Erythroblast (primary cell): Measurements from ENCODE around the gene B4GALT6.

Experiments
- DNase-seq, 2 experiments: peaks; one replicate each; lab custom pipeline; 2025; lab: John Stamatoyannopoulos, UW
- GATA1 ChIP-seq: IDR thresholded peaks from 2 replicates; pipeline ENCODE4 v1.6.1; 2011; ENCODE audit warnings: low read depth, mild to moderate bottlenecking, control low read depth, low read length, moderate library complexity
- POLR2A ChIP-seq: IDR thresholded peaks from 2 replicates; pipeline ENCODE4 v1.6.1; 2011; ENCODE audit warnings: mild to moderate bottlenecking, low read length

The B4GALT6 gene

DNA sequence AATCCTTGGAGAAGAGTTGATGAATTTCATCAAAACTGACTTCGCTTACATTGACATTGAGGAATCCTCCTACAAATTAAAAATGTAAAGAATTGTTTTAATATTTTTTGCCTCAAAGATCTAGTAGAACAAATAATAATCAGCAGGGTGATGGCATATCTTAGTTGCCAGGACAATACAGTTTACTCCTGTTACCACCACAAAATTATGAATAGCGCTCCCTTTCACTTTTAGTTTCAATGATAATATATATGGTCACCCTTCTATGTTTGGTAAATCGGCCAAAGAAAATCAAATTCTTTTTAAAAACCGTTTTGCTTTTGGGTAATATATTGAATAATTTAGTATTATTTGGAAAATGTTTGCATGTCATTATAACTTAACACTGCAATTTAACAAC lies 39.0 kb downstream of the B4GALT6 start:
- DNase-seq: no peak
- TF ChIP-seq POLR2A (no peak), GATA1 (no peak)

DNA sequence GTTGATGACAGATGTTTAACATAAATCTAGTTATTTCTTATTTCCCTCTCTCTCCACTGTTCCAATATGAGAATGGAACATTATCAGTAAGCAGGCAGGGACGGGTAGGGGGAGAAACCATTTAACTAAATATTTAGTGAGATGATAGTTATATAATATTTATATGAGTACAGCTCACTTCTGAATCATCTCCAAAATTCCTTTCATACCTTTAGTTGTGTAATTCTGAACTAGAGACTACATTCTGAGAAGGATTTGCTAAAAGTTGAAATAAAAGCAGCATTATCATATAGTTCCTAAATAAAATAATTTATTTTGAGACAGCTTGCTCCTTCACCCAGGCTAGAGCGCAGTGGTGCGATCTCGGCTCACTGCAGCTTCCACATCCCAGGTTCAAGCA lies 41.4 kb downstream of the B4GALT6 start:
- TF ChIP-seq POLR2A (no peak), GATA1 (no peak)
- DNase-seq: no peak

DNA sequence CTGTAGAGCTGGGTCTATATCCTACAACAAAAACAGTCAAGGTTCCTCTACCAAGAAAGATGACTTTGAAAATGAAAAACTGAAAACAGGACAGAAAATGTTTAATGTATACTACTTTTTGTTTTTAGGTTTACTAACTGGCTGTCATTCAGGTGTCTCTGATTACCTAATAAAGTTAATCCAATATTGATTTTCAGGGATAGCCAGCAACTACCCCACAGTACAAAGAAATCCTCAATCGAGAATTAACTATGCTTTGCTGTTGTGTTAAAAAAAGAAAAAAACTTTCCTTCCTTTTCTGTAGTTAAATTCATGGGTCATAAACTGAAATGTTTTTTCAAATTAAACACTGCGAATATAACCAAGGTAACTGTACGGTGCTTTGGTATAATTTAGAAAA lies 46.9 kb downstream of the B4GALT6 start:
- TF ChIP-seq GATA1 (no peak), POLR2A (no peak)
- DNase-seq: no peak

DNA sequence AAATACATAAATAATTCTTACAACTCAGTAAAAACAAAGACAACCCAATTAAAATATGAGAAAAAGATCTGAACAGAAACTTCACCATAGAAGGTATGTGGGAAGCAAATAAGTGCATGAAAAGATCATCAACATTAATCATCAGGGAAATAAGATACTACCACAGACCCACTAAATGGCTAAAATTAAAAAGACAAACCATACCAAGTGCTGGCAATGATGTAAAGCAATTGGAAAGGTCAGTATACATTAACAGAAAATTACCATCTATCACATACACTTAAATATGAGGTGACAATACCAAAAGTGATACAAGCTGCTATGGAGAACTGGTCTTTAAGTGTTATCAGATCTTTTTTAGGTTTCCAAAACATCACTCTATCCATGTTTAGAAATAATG lies 48.0 kb downstream of the B4GALT6 start:
- TF ChIP-seq GATA1 (no peak), POLR2A (no peak)
- DNase-seq: no peak

DNA sequence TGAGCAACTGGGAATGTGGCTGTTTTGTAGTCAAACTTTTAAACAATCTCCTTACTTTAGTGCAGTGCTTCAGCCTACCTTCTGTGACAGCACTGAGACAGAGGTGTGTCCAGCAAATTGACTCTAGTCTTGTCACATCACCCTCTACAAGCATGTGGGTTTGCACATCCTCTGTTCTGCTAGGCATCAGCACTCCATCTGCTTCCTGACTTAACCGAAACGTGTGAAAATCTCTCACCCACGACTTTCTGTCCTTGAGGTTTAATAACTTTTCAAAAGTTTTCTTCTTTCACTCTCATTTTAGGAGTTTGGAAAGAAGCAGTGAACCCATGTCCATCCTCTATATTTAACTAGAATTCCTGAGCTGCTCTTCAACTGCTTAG lies 50.1 kb downstream of the B4GALT6 start:
- no peak for DNase-seq
- TF ChIP-seq GATA1: no peak
- no peak for TF ChIP-seq POLR2A

DNA sequence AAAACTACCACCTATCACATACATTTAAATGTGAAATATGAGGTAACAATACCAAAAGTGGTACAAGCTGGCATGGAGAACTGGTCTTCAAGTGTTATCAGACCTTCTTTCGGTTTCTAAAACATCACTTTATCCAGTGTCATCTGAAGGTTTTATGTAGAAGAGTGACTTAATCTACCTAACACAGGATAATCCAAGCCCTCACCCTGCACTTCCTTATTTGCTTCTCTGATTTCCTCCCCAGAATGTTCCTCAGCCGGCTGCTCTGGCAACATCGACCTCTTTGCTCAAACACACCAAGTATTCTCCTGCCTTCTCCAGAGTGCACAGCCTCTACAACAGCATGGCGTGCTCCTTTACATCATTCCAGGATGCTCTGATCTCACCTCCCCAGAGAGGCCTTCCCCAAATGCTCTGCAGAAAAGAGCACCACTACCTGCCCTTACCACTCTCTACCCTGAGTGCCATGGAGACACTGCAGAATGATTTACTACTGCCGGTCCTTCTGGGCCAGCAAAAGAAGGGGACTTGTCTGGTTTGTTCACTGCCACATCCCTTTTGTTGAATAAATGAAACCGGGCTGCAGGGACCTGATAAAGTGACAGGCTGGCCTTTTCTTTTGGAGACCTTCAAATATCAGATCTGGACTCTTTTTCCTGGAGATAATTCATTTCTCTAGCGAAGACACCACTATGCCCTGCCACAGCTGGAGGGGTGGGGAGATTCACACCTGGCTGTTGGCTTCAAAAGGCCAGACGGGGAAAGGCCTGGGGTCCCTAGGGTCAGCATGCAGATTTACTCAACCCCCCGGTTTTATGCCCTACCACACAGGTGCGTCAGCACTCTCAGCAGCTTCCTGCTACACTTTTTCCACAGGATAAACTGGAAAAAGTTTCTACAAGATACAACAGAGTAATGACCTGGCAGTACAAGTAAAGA lies 50.7 kb downstream of the B4GALT6 start:
- no peak for TF ChIP-seq GATA1
- no peak for TF ChIP-seq POLR2A
- no peak for DNase-seq

DNA sequence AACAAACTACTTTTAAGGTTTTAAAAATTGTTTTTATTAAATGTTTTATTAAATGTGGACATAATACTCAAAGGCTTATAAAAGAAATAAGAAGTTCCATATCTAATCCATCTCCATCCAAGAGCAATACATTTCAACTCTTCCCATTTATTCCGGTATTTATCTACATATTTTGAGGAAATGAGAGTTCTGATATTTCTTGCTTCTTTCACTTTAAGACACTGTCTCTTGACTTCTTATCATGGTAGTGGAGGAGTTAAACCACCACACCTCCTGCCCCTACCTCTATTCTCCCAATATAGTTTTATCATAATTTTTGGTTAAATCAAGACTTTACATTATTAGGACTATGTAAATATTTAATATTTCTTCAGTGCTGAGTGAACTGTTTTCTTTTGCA lies 52.0 kb downstream of the B4GALT6 start:
- no peak for TF ChIP-seq POLR2A
- no peak for TF ChIP-seq GATA1
- DNase-seq: no peak

DNA sequence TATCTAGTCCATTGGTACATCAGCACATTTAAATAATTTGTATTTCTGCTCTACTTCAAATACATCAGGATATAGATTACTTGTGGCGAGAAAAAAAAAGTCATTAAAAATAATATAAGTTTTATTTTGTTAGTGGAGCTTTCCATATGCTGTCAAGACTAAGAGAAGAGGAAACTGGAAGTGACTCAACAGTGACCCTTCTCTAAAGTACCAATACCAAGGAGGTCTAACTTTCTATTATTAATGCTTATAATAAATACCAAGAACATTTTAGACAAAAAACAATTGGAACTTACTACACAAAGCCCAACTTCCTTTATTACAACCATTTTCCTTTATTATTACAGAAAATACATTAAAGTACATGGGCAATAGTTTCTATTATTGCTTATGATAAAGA lies 52.9 kb downstream of the B4GALT6 start:
- no peak for DNase-seq
- TF ChIP-seq GATA1 (no peak), POLR2A (no peak)

DNA sequence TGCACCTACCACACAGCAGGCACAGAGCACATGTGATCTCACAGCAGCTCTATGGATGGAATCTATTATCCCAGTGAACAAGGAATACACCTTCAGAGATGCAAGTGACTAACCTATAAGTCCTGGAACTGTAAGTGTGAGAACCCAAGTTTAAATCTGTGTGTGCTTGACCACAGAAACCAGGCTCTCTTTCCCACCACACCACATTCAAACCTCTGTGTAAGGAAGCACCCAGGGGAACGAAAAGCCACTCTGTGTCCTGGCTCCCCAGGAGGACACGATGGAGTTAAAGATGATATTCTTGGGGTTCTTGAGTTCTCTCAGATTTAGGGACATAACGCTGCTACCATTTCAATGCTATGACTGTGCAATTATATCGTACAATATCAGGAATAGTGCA lies 53.8 kb downstream of the B4GALT6 start:
- TF ChIP-seq GATA1 (no peak), POLR2A (no peak)
- no peak for DNase-seq

DNA sequence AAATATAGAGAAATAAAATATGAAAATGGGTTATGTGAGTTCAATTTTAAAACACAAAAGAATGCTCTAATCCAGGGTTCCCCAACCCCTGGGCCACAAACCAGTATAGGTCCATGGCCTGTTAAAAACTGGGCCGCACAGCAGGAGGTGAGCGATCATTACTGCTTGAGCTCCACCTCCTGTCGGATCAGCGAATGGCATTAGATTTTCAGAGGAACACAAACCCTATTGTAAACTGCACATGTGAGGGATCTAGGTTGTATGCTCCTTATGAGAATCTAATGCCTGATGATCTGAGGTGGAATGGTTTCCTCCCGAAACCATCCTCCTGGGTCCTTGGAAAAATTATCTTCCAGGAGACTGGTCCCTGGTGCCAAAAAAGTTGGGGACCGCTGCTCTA lies 58.0 kb downstream of the B4GALT6 start:
- TF ChIP-seq GATA1 (no peak), POLR2A (no peak)

DNA sequence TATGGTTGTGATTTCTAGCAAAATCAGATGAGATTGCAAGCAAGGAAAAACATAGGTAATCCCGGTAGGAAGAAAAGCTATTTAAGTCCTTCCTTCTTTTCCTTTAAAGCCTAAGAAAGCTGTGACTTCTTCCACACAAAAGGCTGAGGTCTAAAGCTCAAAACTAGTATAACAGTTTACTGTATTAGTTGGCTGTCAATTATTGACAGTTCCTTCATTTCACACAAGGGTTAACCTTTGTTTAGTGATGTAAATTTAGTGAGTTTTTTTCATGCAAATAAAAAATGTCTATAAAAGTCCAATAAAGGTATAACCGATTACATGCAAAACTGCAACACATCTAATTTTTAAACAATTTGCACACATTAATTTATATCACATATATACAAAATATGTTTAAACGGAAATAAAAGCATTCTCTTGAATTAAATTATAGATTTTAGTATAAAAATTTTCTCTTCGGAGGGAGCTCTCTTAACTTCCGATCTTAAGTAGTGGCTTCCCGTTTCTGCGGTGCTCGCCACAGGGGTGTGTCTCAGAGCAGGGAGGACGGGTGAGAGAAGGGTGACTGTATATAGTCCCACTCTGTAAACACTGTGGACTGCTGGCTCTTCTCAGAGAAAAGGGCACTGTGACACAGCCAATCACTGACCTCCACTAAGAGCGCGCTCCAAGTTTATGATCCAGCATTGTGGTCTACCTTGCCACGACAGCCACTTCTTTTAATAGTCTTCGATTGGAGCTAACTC lies 59.3 kb downstream of the B4GALT6 start:
- TF ChIP-seq POLR2A (no peak), GATA1 (no peak)
- no peak for DNase-seq

More for the DNA sequence above, 58.0 kb downstream of the B4GALT6 start:
- peak in 1 of 2 experiments; percentile 8 for DNase-seq

DNA sequence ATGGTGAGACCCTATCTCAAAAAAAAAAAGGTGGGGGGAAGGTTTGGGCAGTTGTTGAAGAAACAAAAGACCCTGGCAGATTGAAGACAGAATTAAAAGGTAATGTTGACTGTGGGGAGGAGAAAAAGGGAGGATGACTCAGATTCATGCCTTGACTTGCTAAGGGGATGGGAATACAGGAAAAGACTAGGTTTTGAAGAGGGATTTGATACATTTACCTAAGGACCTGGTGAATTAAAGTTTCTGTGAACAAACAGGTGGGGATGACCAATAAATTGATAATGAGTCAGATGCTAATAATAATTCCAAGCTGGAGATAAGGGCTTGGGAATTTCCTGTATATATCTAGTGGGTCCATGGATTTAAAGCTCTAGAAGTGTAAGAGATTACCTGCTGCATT lies 65.1 kb downstream of the B4GALT6 start:
- DNase-seq: no peak
- TF ChIP-seq GATA1 (no peak), POLR2A (no peak)

DNA sequence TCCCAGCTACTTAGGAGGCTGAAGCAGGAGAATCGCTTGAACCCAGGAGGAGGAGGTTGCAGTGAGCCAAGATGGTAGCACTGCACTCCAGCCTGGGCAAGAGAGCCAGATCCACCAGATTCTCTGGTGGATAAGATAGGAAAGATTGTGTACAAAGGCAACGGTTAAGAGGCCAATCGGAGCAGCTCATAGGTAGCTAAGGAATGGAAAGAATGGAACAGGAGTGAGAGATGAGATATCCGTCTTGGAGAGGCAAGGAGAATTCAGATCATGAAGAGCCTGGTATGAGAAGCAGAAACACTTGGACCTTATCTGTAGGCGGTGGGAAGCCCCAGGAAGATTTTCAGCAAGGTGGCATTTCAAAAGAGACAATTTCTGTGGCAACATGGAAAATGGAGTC lies 65.6 kb downstream of the B4GALT6 start:
- DNase-seq: no peak
- no peak for TF ChIP-seq GATA1

DNA sequence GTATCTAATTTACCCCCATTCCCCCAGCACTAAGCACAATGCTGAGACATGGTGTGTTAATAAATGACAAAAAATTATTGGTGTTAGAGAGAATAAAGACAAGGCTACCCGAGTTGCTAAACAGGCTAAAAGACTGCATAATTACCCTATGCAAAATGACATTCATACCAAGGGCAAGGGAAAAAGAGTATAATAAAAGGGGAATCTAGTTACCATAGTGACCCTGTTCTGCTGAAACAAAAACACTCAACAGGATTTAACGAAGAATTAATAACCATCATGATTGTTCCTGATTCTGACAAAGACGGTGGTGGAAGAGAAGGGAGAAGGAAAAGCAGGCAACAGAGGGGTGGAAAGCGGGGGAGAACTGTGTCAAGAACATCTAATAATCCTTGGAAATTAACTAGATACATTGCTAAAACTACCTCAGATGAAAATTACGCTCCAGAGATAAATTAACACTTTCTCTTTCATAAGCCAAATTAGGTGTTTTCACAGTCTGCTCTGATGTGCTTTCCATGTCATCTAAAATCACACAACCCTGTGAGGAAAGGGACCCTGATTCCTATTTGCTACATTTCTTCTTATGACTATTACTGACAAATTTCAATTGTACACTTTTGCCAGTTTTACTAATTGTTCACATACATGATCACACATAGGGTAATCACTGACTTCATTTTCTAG lies 67.2 kb downstream of the B4GALT6 start:
- no peak for DNase-seq
- no peak for TF ChIP-seq GATA1
- TF ChIP-seq POLR2A: no peak
